ENCODE measurements around the gene PTCD1.
A peak's percentile ranks its signal among the peaks of the same experiment; 100 is the strongest.

The PTCD1 gene

DNA sequence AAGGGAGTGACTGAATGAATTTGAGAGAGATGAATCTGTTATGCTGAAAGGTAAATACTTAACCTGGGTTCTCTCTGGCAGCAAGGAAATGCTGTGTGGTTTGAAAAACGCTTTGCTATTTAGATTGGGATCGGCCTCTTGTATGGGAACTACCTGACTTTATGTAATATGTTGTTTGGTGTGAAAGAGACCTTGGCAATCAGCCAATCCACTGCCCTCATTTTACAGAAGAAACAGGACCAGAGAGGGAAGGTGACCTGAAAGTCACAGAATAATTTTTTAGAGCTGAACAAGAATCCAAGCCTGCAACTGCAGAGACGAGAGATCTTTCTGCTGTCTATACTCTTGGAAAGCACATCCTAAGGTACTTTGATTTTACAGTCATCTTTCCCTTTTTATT is 28.8 kb downstream of the PTCD1 start:
- H3K4me3 ChIP-seq (ENCODE audit: control insufficient read depth in 1 of 7, extremely low read depth in 1 of 7, insufficient read depth in 4 of 7, low read depth in 2 of 7, low read length in 6 of 7): peak overlapping the region in 6 of 7 experiments; percentile 37 to 99 (median 92)
- WGBS (ENCODE audit: insufficient coverage): no CpG with 5 or more reads among the region's 3 CpGs
- DNase-seq: peak in 1 of 3 donors; percentile 22
- ChIA-PET POLR2A (interaction anchor here (1.2 kb wide), 1 partner anchor 15 kb away, joined by 3 read pairs; no protein-coding TSS in a partner anchor), CTCF (interaction anchor here (1.0 to 2.3 kb wide), 2 partner anchors 11 to 46 kb away, joined by 3 to 10 read pairs; no protein-coding TSS in a partner anchor)
- no peaks in the 10 kb centered on the region for H3K27me3 ChIP-seq (replicated peaks in 2 of 5; ENCODE audit: control insufficient read depth in 4 of 5, insufficient read depth in 5 of 5, low read length in 4 of 5)
- peaks cover 14 to 42% (median 27%) of the 10 kb centered on the region in 4 experiments for H3K36me3 ChIP-seq (ENCODE audit: control insufficient read depth in 4 of 4, insufficient read depth in 4 of 4, low read length in 3 of 4)
- no peaks in the 10 kb centered on the region for H3K9me3 ChIP-seq (ENCODE audit: control extremely low read depth in 1 of 5, control insufficient read depth in 4 of 5, insufficient read depth in 2 of 5, low read depth in 1 of 5, low read length in 4 of 5)
- peak overlapping the region; percentile 96 to 99 for H3K27ac ChIP-seq (ENCODE audit: insufficient read depth in 1 of 2, low read depth in 1 of 2, low read length in 2 of 2, poor library complexity in 1 of 2, severe bottlenecking in 2 of 2)
- H3K4me1 ChIP-seq (ENCODE audit: control extremely low read depth in 1 of 4, control insufficient read depth in 4 of 4, insufficient read depth in 4 of 4, low read length in 3 of 4): peaks cover 22 to 33% (median 32%) of the 10 kb centered on the region in 4 experiments

DNA sequence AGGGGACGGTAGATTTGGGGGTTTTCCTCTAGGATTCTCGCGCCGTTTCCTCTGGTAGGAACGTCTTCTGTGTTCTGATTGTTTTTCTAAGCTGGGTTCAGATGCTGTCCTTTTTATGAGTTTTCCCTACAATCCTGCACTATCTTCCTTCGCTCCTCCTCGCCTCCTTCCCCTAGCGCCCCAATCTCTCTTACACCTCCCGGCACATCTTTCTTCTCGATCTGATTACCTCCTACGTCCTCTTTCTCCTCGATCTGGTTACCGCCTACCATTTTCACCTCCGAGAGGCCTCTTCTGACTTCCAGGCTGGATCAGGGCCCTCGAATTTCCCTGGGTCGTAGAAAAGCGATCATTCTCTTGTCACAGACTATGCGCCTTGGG is 29.4 kb downstream of the PTCD1 start:
- Histone ChIP-seq H3K36me3 (ENCODE audit: control insufficient read depth in 4 of 4, insufficient read depth in 4 of 4, low read length in 3 of 4) (peaks cover 14 to 45% (median 27%) of the 10 kb centered on the region in 4 experiments), H3K27ac (ENCODE audit: insufficient read depth in 1 of 2, low read depth in 1 of 2, low read length in 2 of 2, poor library complexity in 1 of 2, severe bottlenecking in 2 of 2) (peak overlapping the region; percentile 96 to 99), H3K4me1 (ENCODE audit: control extremely low read depth in 1 of 4, control insufficient read depth in 4 of 4, insufficient read depth in 4 of 4, low read length in 3 of 4) (peaks cover 22 to 33% (median 32%) of the 10 kb centered on the region in 4 experiments), H3K9me3 (ENCODE audit: control extremely low read depth in 1 of 5, control insufficient read depth in 4 of 5, insufficient read depth in 2 of 5, low read depth in 1 of 5, low read length in 4 of 5) (no peaks in the 10 kb centered on the region), H3K27me3 (replicated peaks in 2 of 5; ENCODE audit: control insufficient read depth in 4 of 5, insufficient read depth in 5 of 5, low read length in 4 of 5) (no peaks in the 10 kb centered on the region), H3K4me3 (ENCODE audit: control insufficient read depth in 1 of 7, extremely low read depth in 1 of 7, insufficient read depth in 4 of 7, low read depth in 2 of 7, low read length in 6 of 7) (peak overlapping the region; percentile 82 to 99 (median 94))
- CTCF ChIA-PET: interaction anchor here (0.9 to 2.3 kb wide), 7 partner anchors 10 to 47 kb away, joined by 3 to 10 read pairs (median 3); partner anchors contain the start of gene PTCD1
- peak in 2 of 3 donors; percentile 46 to 57 for DNase-seq
- POLR2A ChIA-PET: interaction anchor here (0.6 to 1.6 kb wide), 6 partner anchors 11 to 91 kb away, joined by 3 to 6 read pairs (median 4); partner anchors contain the start of gene ZNF394
- 0% methylated on average over 13 of the region's 18 CpGs for WGBS (ENCODE audit: insufficient coverage)

DNA sequence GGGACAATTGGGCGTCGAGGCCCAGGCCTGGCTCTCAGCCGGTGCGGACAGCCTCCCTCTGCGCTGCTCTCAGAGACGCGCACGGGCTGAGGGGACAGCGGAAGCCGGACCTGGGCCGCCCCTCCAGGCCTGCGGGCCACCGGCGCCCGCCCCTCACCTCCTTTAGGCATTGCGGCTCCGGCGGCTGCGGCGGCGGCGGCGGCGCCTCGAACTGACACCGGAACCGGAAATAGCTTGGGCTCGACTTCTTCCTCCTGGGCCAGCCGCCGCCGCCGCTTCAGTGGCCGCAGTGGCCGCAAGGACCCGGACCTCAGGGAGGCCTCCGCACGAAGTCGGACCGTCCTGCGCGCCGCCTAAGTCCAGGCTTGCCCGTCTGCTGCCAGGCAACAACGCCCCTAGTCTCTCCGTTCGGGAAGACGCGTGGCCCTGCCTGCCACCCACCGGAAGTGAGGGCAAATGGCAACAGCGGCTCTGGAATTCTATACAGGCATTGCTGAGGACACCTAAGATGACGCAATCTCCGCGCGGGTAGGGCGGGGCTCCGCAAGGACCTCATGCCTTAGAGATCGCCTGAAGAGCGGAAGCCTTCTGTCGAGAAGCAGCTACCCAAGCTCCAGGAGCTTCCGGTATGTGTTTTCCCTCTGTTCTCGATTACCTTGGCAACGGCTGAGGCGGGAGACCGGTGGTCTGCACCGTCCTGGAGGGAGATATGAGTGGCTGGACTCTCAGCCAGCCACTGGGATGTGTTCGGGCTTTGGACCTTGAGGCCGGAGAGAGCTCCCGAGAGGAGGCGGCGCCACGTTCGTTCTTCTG is 30.0 kb downstream of the PTCD1 start, which contains the start of the genes BUD31 and PDAP1:
Gene BUD31, plus strand, starts transcription at position 591 of the 813 bp plus-strand sequence. CDS start 2,124 bp downstream, outside the sequence.
Gene PDAP1, minus strand, starts transcription at position 219 of the 813 bp plus-strand sequence. Its CDS starts 49 bp downstream, at position 170.
- Histone ChIP-seq H3K36me3 (ENCODE audit: control insufficient read depth in 4 of 4, insufficient read depth in 4 of 4, low read length in 3 of 4) (peaks cover 13 to 45% (median 28%) of the 10 kb centered on the region in 4 experiments), H3K9me3 (ENCODE audit: control extremely low read depth in 1 of 5, control insufficient read depth in 4 of 5, insufficient read depth in 2 of 5, low read depth in 1 of 5, low read length in 4 of 5) (no peaks in the 10 kb centered on the region), H3K4me3 (ENCODE audit: control insufficient read depth in 1 of 7, extremely low read depth in 1 of 7, insufficient read depth in 4 of 7, low read depth in 2 of 7, low read length in 6 of 7) (peak within 1 kb of the TSS; percentile 82 to 99 (median 94)), H3K4me1 (ENCODE audit: control extremely low read depth in 1 of 4, control insufficient read depth in 4 of 4, insufficient read depth in 4 of 4, low read length in 3 of 4) (peaks cover 22 to 33% (median 32%) of the 10 kb centered on the region in 4 experiments), H3K27ac (ENCODE audit: insufficient read depth in 1 of 2, low read depth in 1 of 2, low read length in 2 of 2, poor library complexity in 1 of 2, severe bottlenecking in 2 of 2) (peak within 1 kb of the TSS; percentile 96 to 99), H3K27me3 (replicated peaks in 2 of 5; ENCODE audit: control insufficient read depth in 4 of 5, insufficient read depth in 5 of 5, low read length in 4 of 5) (no peaks in the 10 kb centered on the region)
- POLR2A ChIA-PET: interaction anchor here (0.5 to 2.0 kb wide), 9 partner anchors 12 to 721 kb away, joined by 3 to 7 read pairs (median 4); partner anchors contain the start of genes CPSF4, PTCD1 and ZNF394
- CTCF ChIA-PET: interaction anchor here (0.9 to 2.3 kb wide), 8 partner anchors 11 to 47 kb away, joined by 3 to 10 read pairs (median 4); partner anchors contain the start of gene PTCD1
- under 1% methylated on average over 61 of the region's 72 CpGs for WGBS (ENCODE audit: insufficient coverage)
- DNase-seq: peak; percentile 96 to 98 (median 98)

DNA sequence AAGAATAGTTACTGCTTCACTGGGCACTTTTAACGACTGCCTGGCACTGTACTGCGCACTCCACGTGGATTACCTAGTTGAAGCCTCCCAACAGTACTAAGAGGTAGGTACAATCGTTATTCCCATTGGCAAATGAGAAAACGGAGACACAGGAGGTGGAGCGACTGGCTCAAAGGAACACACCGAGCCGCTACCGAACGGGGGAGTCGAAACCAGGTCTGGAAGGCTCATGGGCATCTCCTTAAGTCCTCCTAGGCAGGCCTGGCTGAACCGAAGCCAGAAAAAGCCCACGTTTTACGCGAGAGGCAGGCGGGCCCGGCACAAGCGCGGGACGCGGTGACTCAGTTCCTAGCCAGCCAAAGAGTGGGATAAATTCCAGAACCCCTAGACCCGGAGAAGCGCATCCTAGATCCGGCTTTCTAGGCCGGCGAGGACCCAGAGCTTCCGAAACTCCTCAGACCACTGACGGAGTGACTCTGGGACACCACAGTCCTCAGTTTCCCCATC is 30.7 kb downstream of the PTCD1 start:
- no peaks in the 10 kb centered on the region for H3K9me3 ChIP-seq (ENCODE audit: control extremely low read depth in 1 of 5, control insufficient read depth in 4 of 5, insufficient read depth in 2 of 5, low read depth in 1 of 5, low read length in 4 of 5)
- peak overlapping the region; percentile 96 to 99 for H3K27ac ChIP-seq (ENCODE audit: insufficient read depth in 1 of 2, low read depth in 1 of 2, low read length in 2 of 2, poor library complexity in 1 of 2, severe bottlenecking in 2 of 2)
- peaks cover 22 to 33% (median 32%) of the 10 kb centered on the region in 4 experiments for H3K4me1 ChIP-seq (ENCODE audit: control extremely low read depth in 1 of 4, control insufficient read depth in 4 of 4, insufficient read depth in 4 of 4, low read length in 3 of 4)
- ChIA-PET CTCF (interaction anchor here (0.9 to 2.0 kb wide), 8 partner anchors 9 to 44 kb away, joined by 3 to 9 read pairs (median 5); no protein-coding TSS in a partner anchor), POLR2A (interaction anchor here (0.5 to 2.0 kb wide), 5 partner anchors 9 to 405 kb away, joined by 3 to 7 read pairs (median 5); partner anchors contain the start of genes CPSF4 and PTCD1)
- WGBS (ENCODE audit: insufficient coverage): under 1% methylated on average over 22 of the region's 28 CpGs
- H3K4me3 ChIP-seq (ENCODE audit: control insufficient read depth in 1 of 7, extremely low read depth in 1 of 7, insufficient read depth in 4 of 7, low read depth in 2 of 7, low read length in 6 of 7): peak overlapping the region; percentile 82 to 99 (median 94)
- DNase-seq: peak in 2 of 3 donors; percentile 51 to 62
- H3K27me3 ChIP-seq (replicated peaks in 2 of 5; ENCODE audit: control insufficient read depth in 4 of 5, insufficient read depth in 5 of 5, low read length in 4 of 5): no peaks in the 10 kb centered on the region
- H3K36me3 ChIP-seq (ENCODE audit: control insufficient read depth in 4 of 4, insufficient read depth in 4 of 4, low read length in 3 of 4): peaks cover 8 to 45% (median 27%) of the 10 kb centered on the region in 4 experiments

DNA sequence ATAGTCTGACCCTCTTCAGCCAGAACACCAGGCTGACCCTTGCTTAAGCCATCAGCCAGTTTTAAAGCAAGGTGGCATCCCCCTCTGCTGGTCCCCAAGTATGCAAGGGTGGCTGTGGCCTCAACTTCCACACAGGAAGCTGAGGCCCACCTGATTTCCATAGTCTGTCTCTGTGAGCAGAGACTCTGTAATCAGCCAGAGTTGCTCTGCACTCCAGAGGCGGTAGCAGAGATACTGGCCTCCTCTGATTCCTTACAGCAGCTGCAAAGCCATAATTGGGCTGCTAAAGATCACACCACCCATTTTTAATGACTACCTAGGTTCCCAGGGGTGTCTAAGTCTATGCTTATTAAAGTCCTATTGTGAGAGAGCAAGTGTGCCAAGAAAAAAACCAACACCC is 32.0 kb downstream of the PTCD1 start:
- H3K4me1 ChIP-seq (ENCODE audit: control extremely low read depth in 1 of 4, control insufficient read depth in 4 of 4, insufficient read depth in 4 of 4, low read length in 3 of 4): peaks cover 22 to 33% (median 32%) of the 10 kb centered on the region in 4 experiments
- no peaks in the 10 kb centered on the region for H3K9me3 ChIP-seq (ENCODE audit: control extremely low read depth in 1 of 5, control insufficient read depth in 4 of 5, insufficient read depth in 2 of 5, low read depth in 1 of 5, low read length in 4 of 5)
- no CpG with 5 or more reads among the region's 1 CpG for WGBS (ENCODE audit: insufficient coverage)
- no peak for DNase-seq
- CTCF ChIA-PET: interaction anchor here (1.0 to 1.6 kb wide), 7 partner anchors 8 to 676 kb away, joined by 3 to 7 read pairs (median 4); no protein-coding TSS in a partner anchor
- POLR2A ChIA-PET: interaction anchor here (1.3 kb wide), 1 partner anchor 8 kb away, joined by 4 read pairs; no protein-coding TSS in a partner anchor
- H3K36me3 ChIP-seq (ENCODE audit: control insufficient read depth in 4 of 4, insufficient read depth in 4 of 4, low read length in 3 of 4): peaks cover 8 to 40% (median 24%) of the 10 kb centered on the region in 4 experiments
- H3K27me3 ChIP-seq (replicated peaks in 2 of 5; ENCODE audit: control insufficient read depth in 4 of 5, insufficient read depth in 5 of 5, low read length in 4 of 5): no peaks in the 10 kb centered on the region
- H3K27ac ChIP-seq (ENCODE audit: insufficient read depth in 1 of 2, low read depth in 1 of 2, low read length in 2 of 2, poor library complexity in 1 of 2, severe bottlenecking in 2 of 2): peak overlapping the region in 1 of 2 experiments; percentile 99
- H3K4me3 ChIP-seq (ENCODE audit: control insufficient read depth in 1 of 7, extremely low read depth in 1 of 7, insufficient read depth in 4 of 7, low read depth in 2 of 7, low read length in 6 of 7): peak overlapping the region in 3 of 7 experiments; percentile 4 to 82 (median 6)

DNA sequence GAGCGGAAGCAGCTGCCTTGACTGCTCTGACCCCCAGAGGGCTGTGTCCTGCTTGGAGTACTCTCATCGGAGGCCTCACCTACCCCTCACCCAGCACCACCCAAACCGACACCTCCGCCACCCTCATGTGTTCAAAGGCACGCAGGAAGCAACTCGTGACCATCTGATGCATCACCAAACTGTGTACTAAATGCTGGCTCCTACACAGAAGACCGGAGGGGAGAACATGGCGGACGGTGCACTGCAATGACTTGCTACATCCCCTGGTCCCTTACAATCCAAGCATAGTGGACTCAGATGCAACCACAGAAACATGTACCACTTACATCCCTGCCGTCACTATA is 33.6 kb downstream of the PTCD1 start:
- POLR2A ChIA-PET: no interaction called here
- DNase-seq: no peak
- H3K36me3 ChIP-seq (ENCODE audit: control insufficient read depth in 4 of 4, insufficient read depth in 4 of 4, low read length in 3 of 4): peaks cover 11 to 43% (median 29%) of the 10 kb centered on the region in 4 experiments

More for the DNA sequence above, 33.6 kb downstream of the PTCD1 start:
- WGBS (ENCODE audit: insufficient coverage): 100% methylated on average over 8 of the region's 10 CpGs
- Histone ChIP-seq H3K4me1 (ENCODE audit: control extremely low read depth in 1 of 4, control insufficient read depth in 4 of 4, insufficient read depth in 4 of 4, low read length in 3 of 4) (peaks cover 17 to 29% (median 27%) of the 10 kb centered on the region in 4 experiments), H3K4me3 (ENCODE audit: control insufficient read depth in 1 of 7, extremely low read depth in 1 of 7, insufficient read depth in 4 of 7, low read depth in 2 of 7, low read length in 6 of 7) (no peak overlapping the region), H3K9me3 (ENCODE audit: control extremely low read depth in 1 of 5, control insufficient read depth in 4 of 5, insufficient read depth in 2 of 5, low read depth in 1 of 5, low read length in 4 of 5) (no peaks in the 10 kb centered on the region), H3K27ac (ENCODE audit: insufficient read depth in 1 of 2, low read depth in 1 of 2, low read length in 2 of 2, poor library complexity in 1 of 2, severe bottlenecking in 2 of 2) (no peak overlapping the region), H3K27me3 (replicated peaks in 2 of 5; ENCODE audit: control insufficient read depth in 4 of 5, insufficient read depth in 5 of 5, low read length in 4 of 5) (no peaks in the 10 kb centered on the region)
- CTCF ChIA-PET: interaction anchor here (0.8 to 1.5 kb wide), 2 partner anchors 11 to 40 kb away, joined by 3 to 4 read pairs; no protein-coding TSS in a partner anchor
